Spleen (tissue), 11 donors: ENCODE results near the gene ACTA1. TPM values are rescaled to one million over a fixed set of nuclear protein-coding genes. Genes with fewer than 3 reads are reported as not detected.

Experiments used
- DNase-seq: peaks from one replicate; pipeline ENCODE4 v3.0.0-alpha.2; 2020
- H3K27ac ChIP-seq, 8 donors: fragments of 200-600 bp; sonication (generic) in 7 of 8; 1 replicate in 4 of 8; 2 replicates in 4 of 8; pipeline versions ENCODE4 v1.5.0 to v1.8.0; 2016 to 2021; ENCODE audit warnings: inconsistent platforms in 4 of 8, mild to moderate bottlenecking in 4 of 8, moderate library complexity in 1 of 8
- H3K27me3 ChIP-seq, 7 donors: fragments of 200-600 bp; sonication (generic) in 6 of 7; replicated peaks in 1 of 7; 1 replicate in 4 of 7; 2 replicates in 3 of 7; pipeline versions ENCODE4 v1.5.0 to v1.8.0; 2016 to 2021; ENCODE audit warnings: inconsistent platforms in 3 of 7, mild to moderate bottlenecking in 1 of 7
- H3K36me3 ChIP-seq, 6 donors: fragments of 200-600 bp; sonication (generic) in 5 of 6; 1 replicate in 4 of 6; 2 replicates in 2 of 6; pipeline versions ENCODE4 v1.5.0 to v1.8.0; 2016 to 2021; ENCODE audit warnings: inconsistent platforms in 2 of 6
- H3K4me1 ChIP-seq, 6 donors: fragments of 200-600 bp; sonication (generic) in 5 of 6; 1 replicate in 3 of 6; 2 replicates in 3 of 6; pipeline versions ENCODE4 v1.5.0 to v1.8.0; 2016 to 2021; ENCODE audit warnings: inconsistent platforms in 3 of 6
- H3K4me3 ChIP-seq, 8 donors: fragments of 200-600 bp; sonication (generic) in 7 of 8; 1 replicate in 4 of 8; 2 replicates in 4 of 8; pipeline versions ENCODE4 v1.5.0 to v1.8.0; 2016 to 2021; ENCODE audit warnings: inconsistent platforms in 4 of 8, mild to moderate bottlenecking in 4 of 8, moderate library complexity in 2 of 8
- H3K9me3 ChIP-seq, 8 donors: fragments of 200-600 bp; sonication (generic) in 7 of 8; 1 replicate in 4 of 8; 2 replicates in 4 of 8; pipeline versions ENCODE4 v1.5.0 to v1.8.0; 2016 to 2021; ENCODE audit warnings: inconsistent platforms in 4 of 8
- CTCF ChIP-seq, 11 experiments: fragments of 200-600 bp in 7 of 11; fragments of 450-650 bp in 4 of 11; sonication (generic) in 4 of 11; IDR thresholded peaks in 8 of 11; conservative IDR thresholded peaks in 3 of 11; 1 replicate in 7 of 11; 2 replicates in 4 of 11; pipeline versions ENCODE4 v1.4.0 to v1.8.0; 2016 to 2021; ENCODE audit warnings: antibody characterized with exemption in 11 of 11, inconsistent platforms in 4 of 11, mild to moderate bottlenecking in 1 of 11
- POLR2A ChIP-seq, 3 donors: fragments of 450-650 bp; IDR thresholded peaks; one replicate each; pipeline ENCODE4 v1.5.1; 2017; ENCODE audit warnings: antibody characterized with exemption in 3 of 3, mild to moderate bottlenecking in 1 of 3
- POLR2AphosphoS5 ChIP-seq, 3 donors: sonication (generic); formaldehyde crosslinking; IDR thresholded peaks; one replicate each; pipeline ENCODE4 v1.5.1; 2017; ENCODE audit warnings: antibody characterized with exemption in 3 of 3
- WGBS, 5 donors: extraction: QIAGEN DNeasy Blood & Tissue Kit in 3 of 5; methylation state at CpG; one replicate each; pipeline versions ENCODE4 v1.1.5 to v1.1.7; 2013 to 2018; 5-methylcytosine and 5-hydroxymethylcytosine counted together
- intact Hi-C: fragments of 100-400 bp; cut with DNase I; formaldehyde crosslinking; loops from one replicate; pipeline ENCODE4 v1.15.0; 2023; ENCODE audit warnings: low total_unique reads
- polyA plus RNA-seq, 3 donors: library from polyadenylated mRNA; stranded (reverse); fragments of 200-250 nt; gene quantifications; one replicate each; pipeline ENCODE4 v1.2.1, GENCODE V29; 2013
- total RNA-seq, 7 donors: library from RNA; depleted of rRNA in 3 of 7; stranded (reverse); fragments of >200 nt in 3 of 7; fragmentation: NEBNext Ultra II Directional in 4 of 7; extraction: Animal tissue kit (Norgen Biotek cat#: 25700) in 4 of 7; gene quantifications; one replicate each; pipeline versions ENCODE4 v1.1.0 to v1.2.1, GENCODE V29; 2016 to 2021
- donor health status: healthy with polysubstance abuse.
- donor health status: DM: no; HTN: no; CAD: no; lungs with moderate emphysema.
- donor health status: DM: no; HTN: no; CAD: no.
- donor health status: Bipolar disorder and iron deficiency.
- donor health status: healthy.
- donor health status: DM: no; HTN: no; CAD: no.
- donor health status: DM: yes; HTN: yes; CAD: no.

Gene ACTA1
- total and polyA plus RNA-seq, 10 donors: 0.61 to 5.0 (median 0.81) TPM; not detected in 6

DNA sequence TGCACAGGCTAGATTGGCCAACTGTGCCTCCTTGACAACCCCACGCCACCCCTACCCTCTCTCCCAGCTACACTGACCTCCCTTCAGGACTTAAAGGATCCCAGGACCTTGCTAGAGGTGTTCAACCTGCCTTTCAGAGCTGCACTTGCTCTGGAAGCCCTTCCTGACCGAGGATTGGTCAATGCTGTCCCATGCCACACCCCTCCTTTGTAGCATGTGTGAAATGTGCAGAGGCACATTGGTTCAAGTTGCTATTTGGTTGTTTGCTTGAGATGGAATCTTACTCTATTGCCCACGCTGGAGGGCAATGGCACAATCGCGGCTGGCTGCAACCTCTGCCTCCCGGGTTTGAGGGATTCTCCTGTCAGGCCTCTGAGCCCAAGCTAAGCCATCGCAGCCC lies 21.8 kb downstream of the ACTA1 start:
- no peak for DNase-seq
- no peak overlapping the region for H3K4me3 ChIP-seq
- no peaks in the 10 kb centered on the region for H3K36me3 ChIP-seq
- peaks cover 5 to 58% (median 38%) of the 10 kb centered on the region in 7 donors for H3K27me3 ChIP-seq
- H3K9me3 ChIP-seq: no peaks in the 10 kb centered on the region
- peaks cover 4 to 26% (median 18%) of the 10 kb centered on the region in 6 donors for H3K4me1 ChIP-seq
- no peak for TF ChIP-seq POLR2A (IDR thresholded peaks at IDR 0.05)
- no peak for TF ChIP-seq POLR2AphosphoS5 (IDR thresholded peaks at IDR 0.05)
- no peak for TF ChIP-seq CTCF (IDR thresholded peaks at IDR 0.05 in 8 of 11, conservative IDR thresholded peaks at IDR 0.05 in 3 of 11)
- WGBS, 5 donors: 82 to 89% (median 87%) methylated on average over 7 of the region's 7 CpGs
- no peak overlapping the region for H3K27ac ChIP-seq
- intact Hi-C loops: no loop called here

DNA sequence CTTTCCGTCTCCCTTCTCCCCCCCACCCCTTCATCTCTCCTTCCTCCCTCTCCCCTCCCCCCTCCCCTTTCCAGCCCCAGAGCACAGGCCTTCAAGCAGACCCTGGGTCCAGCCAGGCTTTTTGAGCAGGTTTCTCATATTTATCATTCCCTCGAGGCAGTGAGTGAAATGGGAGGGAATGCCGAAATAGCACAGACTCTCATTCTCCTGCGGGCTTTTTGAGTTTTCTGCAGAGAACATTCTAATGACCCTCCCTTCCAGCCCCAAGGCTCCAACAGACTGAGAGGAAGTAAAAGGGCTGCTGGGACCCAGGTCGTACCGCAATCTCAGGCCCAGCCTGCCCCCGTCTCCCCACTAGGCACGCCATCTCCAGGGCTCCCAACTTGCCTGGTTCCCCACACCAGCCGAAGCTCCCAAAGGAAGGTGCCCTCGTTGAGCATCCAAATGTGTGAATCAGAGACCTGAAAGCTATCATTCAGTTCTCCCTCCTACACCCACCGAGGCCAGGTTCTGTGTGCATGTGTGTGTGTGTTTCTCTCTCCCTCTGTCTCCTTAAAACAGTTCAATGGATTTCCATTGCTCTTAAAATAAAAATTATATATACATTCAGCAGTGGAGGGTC lies 22.3 kb downstream of the ACTA1 start:
- Histone ChIP-seq H3K9me3 (no peaks in the 10 kb centered on the region), H3K4me3 (no peak overlapping the region), H3K36me3 (no peaks in the 10 kb centered on the region), H3K4me1 (peaks cover 6 to 31% (median 22%) of the 10 kb centered on the region in 6 donors), H3K27me3 (peaks cover 5 to 63% (median 43%) of the 10 kb centered on the region in 7 donors), H3K27ac (no peak overlapping the region)
- intact Hi-C loops: no loop called here
- no peak for DNase-seq
- TF ChIP-seq POLR2A (IDR thresholded peaks at IDR 0.05): no peak
- no peak for TF ChIP-seq CTCF (IDR thresholded peaks at IDR 0.05 in 8 of 11, conservative IDR thresholded peaks at IDR 0.05 in 3 of 11)
- TF ChIP-seq POLR2AphosphoS5 (IDR thresholded peaks at IDR 0.05): no peak
- WGBS, 5 donors: 46 to 56% (median 52%) methylated on average over 10 to 11 of the region's 11 CpGs

DNA sequence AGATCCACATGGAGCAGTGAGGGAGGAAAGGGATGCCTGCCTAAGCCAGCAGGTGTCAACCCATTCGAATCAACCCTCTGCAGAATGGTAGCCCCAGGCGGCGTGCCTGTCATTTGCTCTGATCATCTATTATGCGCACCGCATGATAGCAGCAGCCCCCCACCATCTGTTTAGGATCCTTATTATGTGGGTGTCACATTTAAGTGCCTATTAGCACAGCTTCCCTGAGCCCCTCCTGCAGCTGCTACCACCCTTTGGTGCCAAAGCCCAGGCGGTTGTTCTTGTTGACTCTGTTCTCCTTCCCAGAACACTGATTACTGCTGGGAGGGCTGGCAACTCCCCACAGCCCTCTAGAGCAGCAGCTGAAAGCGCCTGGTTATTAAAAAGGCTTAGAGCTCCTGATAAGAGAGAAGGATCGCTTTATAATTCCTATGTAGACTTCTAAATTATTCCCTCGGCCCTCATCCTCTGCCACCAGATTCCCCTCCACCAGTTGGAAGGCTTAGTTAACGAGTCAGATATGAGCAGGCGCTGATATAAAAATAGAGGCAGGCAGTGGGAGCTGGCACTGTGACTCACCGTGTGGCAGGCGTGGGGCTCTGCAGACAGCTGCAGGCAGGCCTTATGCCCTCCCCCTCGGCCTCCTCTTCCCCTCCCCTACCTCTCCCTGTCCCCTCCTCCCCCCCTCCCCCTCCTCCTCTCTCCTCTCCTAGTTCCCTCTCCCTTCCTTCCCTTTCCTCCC lies 23.0 kb downstream of the ACTA1 start:
- Histone ChIP-seq H3K9me3 (no peaks in the 10 kb centered on the region), H3K27me3 (peaks cover 5 to 70% (median 48%) of the 10 kb centered on the region in 7 donors), H3K36me3 (no peaks in the 10 kb centered on the region), H3K27ac (no peak overlapping the region), H3K4me1 (peaks cover 6 to 32% (median 22%) of the 10 kb centered on the region in 6 donors), H3K4me3 (no peak overlapping the region)
- no peak for DNase-seq
- intact Hi-C loops: no loop called here
- TF ChIP-seq CTCF (IDR thresholded peaks at IDR 0.05 in 8 of 11, conservative IDR thresholded peaks at IDR 0.05 in 3 of 11) (no peak), POLR2AphosphoS5 (IDR thresholded peaks at IDR 0.05) (no peak), POLR2A (IDR thresholded peaks at IDR 0.05) (no peak)
- WGBS, 5 donors: 27 to 37% (median 32%) methylated on average over 12 to 14 of the region's 14 CpGs

DNA sequence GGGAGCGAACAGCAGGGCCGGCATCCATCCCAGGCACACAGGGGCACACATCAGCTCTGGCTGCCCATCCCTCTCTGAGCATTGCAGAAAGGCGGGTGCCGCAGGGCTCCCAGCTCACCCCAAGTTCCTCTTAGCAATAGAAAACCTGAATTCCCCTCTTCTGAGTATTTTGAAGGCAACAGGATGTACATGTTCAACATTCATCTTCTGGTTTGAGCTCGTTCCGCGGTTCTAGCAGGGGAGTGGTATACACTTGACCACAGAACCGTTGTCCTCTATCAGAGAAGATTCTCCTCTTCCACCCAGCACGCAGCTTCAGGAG lies 23.6 kb downstream of the ACTA1 start:
- Histone ChIP-seq H3K27ac (no peak overlapping the region), H3K9me3 (no peaks in the 10 kb centered on the region), H3K4me3 (no peak overlapping the region), H3K27me3 (peaks cover 5 to 75% (median 52%) of the 10 kb centered on the region in 7 donors), H3K4me1 (peaks cover 6 to 32% (median 22%) of the 10 kb centered on the region in 6 donors), H3K36me3 (no peaks in the 10 kb centered on the region)
- TF ChIP-seq POLR2AphosphoS5 (IDR thresholded peaks at IDR 0.05): no peak
- no peak for DNase-seq
- 16 to 36% (median 25%) methylated on average over 9 of the region's 9 CpGs for WGBS, 5 donors
- intact Hi-C loops: no loop called here
